Stimulated activated CD4-positive, alpha-beta T cell treated with anti-CD3 and anti-CD28 coated beads, Interleukin-12 subunit alpha, Interleukin-12 subunit beta, amount 100 ng/mL, for 48 hours (primary cell): Measurements from ENCODE around the gene ANK3.
"Not testable (repeated sequence)": the region's sequence is repeated elsewhere in the genome, so short reads cannot be mapped to it uniquely, and the experiment has no call there.

ENCODE experiments used
- DNase-seq, 3 donors: peaks; one replicate each; pipeline ENCODE4 v3.0.0-alpha.2; 2020; ENCODE audit warnings: low read depth in 2 of 3, low spot score in 1 of 3

Gene ANK3

DNA sequence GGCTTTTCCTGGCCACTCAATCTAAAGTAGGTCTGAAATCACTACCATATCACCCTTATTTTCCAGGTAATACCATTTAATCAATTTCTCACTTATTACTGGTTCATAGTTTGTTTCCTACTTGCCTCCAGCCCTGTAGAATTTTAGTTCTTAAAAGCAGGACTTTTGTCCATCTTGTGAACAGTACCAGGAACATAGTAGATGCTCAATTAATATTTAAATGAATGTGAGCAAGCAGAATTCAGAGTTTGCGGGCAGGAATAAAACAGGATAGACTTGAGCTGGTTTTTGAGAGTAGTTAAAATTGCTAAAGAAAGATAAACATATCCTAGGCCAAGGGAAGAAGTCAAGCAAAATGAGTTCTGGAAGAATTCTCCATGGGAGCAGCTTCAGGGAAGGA is 77.9 kb downstream of the ANK3 start:
- DNase-seq = no peak

DNA sequence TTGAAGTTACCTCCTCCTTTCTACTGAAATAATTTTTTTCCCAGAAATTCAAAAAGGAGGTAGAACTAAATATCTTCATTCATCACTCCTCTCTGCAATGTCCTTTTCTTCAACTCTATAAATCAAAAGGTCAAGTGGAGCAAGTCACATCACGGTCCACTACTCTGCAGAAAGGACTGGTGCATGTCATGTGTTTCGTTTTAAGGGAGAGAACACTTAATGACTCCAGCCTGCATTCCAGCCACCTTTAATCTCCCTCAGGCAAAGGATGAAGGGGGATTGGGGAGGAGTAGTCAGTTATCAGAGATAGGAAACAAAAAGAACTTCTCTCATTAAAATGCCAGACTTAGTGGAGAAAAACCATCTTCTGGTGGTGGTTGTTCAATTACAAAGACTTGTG is 78.9 kb downstream of the ANK3 start:
- no peak for DNase-seq

DNA sequence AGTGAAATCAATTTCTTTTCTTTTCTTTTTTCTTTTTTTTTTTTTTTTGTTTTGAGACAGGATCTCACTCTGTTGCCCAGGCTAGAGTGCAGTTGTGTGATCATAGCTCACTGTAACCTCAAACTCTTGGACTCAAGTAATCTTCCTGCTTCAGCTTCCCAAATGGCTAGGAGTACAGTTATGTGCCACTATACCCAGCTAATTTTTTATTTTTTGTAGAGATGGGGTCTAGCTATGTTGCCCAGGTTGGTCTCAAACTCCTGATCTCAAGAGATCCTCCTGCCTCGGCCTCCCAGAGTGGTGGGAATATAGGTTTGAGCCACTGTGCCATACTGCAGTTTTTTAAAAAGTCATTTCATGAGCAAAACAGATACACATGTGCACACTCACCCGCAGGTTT is 79.8 kb downstream of the ANK3 start:
- DNase-seq = no peak

DNA sequence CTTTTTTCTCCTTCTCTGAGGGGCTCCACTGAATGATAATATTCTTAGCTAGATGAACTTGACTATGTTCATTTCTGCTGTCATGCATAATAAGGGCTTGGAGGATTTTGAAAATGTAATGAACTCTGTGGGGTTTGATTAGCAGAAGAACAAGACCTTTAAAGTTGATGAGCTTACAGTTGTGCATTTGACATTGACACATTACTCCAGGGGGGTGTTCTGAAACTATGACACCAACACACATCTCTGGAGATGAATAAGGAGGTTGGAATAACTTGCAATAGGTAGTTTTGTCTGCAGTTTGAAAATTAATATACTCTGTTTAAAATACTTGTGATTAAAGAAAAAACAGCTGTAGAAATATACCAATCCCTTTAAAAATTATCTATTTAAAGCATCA is 80.3 kb downstream of the ANK3 start:
- no peak for DNase-seq

DNA sequence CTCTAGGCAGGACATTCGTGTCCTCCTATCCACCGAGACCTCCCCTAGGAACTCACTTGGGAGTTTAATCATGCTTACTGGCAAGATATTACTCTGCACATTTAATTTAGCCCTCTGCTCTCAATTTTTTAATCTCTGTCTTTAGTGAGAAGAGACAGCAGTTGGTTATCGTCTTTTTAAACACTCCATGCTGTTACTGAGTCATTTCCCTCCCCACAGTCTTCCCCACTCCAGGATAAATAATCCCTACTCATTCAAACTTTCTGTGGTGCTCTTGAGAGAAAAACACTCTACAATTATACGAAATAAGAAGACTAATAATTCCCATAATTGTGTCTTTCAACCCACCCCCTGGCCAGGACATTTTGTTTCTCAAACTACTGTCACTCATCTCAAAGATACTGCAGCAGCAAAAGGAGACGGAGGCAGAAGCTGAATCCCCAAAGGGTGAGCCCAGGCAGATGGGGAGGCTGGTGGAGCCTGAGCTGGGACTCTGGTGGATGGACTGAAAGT is 84.2 kb downstream of the ANK3 start:
- no peak for DNase-seq

DNA sequence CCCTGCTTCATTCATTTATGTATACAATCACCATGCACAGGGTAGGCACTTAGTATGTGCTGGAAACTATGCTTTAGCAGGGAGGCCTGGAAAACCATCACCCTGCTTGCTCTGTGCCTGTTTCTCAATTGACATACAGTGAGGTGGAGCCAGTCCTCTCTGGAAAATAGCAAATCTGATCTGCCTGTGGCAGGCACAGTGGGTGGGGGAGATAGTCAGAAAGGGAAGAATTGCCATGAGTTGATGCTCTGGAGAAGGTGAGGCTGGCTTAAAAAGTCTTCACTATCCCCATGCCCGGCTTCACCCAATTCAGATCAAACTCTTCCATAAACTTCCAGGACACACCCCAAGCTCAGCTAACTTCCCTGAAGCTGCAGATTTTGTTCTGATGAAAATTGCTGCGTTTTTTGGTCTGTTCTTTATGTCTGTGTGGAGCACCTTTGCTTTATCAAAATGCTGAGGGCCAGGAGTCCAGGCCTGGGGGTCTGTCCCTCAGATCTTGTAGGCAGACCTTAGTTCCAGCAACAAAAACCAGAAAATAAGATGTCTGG is 84.8 kb downstream of the ANK3 start:
- no peak for DNase-seq

DNA sequence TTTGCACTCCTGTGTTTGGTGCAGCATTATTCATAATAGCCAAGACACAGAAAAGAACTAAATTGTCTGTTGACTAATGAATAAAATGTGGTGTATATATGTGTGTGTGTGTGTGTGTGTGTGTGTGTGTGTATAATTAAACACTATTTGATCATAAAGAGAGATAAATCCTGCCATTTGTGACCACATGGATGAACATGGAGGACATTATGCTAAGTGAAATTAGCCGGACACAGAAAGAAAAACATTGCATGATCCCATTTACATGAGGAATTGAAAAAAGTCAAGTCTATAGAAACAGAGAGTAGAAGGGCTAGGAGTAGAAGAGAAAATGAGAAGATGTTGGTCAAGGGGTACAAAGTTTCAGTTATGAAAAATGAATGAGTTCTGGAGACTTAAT is 85.9 kb downstream of the ANK3 start:
- DNase-seq = no peak

DNA sequence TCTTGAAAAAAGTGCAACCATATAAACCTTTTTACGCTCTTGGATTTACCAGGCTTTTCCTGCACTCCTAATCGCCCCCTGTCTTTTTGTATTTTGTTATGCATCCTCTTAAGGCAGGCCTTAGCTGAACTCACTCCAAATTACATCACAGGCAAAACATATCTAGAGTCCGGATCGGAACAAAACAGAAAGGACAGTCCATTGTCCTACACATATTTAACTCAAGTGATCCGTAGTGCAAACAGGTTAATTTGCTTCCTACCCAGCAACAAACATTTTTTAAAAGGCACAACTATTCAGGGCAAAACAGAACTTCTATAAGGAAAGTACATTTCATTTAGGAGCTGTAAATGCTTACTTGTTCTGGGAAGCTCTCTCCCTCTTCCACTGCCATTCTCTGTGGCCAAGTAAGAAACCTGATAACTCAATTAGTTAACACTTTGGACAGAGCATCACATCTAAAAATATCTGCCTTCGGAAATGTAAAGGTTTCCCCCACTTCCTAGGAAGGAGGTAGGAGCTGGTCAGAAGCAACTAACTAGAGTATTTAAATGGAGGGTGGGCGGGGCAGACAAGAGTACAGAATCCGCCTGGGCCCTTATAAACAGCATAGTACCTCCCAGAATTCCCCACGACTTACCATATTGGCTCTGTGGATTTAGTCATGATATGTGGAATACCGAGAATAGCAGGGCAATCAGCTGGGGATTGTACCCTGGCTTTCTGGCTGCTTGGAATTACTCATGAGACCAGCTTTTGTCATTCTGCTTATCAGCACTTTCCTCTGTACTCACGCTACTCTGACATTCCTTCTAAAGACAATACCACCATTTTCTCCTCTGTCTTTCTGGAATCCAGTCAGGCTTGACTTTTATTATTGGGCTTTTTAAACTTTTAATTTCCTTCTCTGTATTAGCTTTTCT is 89.5 kb downstream of the ANK3 start:
- DNase-seq = no peak

DNA sequence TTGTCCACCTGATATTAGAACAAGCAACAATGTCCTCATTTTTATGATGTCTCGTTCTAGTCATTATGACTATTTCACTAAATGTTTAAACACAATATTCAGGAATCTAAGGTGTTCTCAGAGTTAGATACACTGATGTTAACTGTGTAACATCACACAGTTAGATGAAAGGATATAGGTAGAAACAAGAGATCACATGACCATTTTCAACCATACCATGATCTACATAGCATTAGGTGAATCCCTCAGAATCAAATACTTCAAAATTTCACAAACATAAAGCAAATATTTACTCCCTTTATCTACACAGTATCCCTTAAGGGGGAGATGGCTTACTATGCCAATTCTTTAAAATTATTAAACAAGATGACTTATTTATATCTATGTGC is 90.3 kb downstream of the ANK3 start:
- no peak for DNase-seq

DNA sequence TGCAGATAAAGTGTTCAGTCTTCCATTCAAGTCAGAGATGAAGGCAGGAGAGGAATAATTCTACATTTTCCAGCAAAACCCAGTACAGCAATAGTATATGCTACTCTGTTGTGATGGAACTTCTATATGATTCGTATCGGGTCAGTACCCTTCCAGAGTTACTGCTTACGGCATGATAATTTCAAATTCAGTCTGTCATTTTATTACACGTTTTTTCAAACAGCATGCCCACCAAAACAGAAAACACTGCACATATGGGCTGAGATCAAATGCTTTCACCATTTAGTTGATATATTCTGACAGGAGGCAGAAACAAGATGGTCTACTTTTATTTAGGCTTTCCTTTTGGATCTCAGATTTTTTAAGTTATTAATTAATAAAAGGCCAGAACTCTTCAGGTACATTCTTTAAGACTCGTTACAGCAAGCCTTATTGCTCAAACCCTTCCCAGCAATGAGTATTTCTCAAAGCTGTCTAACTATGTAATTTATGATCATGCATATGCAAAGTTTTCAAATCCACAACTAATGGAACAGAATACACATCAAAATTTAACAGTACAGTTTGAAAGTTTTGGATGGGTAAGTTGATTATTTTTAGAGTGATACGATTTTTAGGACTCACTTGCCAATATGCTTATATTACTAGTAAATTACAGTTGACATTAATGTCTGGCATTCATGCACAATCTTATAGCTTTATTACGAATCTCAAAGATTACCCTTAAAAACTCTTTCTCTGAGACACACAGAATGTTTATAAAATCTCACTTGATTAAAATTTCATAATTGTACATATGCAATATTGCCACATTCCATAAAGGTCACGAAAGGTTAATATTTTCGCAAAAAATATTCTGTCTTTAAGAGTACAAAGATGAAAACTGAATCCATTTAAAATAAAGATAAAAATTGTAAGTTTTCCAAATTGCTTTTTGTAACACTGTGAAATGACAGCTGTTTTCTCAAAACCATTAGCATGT is 91.0 kb downstream of the ANK3 start:
- DNase-seq = no peak

DNA sequence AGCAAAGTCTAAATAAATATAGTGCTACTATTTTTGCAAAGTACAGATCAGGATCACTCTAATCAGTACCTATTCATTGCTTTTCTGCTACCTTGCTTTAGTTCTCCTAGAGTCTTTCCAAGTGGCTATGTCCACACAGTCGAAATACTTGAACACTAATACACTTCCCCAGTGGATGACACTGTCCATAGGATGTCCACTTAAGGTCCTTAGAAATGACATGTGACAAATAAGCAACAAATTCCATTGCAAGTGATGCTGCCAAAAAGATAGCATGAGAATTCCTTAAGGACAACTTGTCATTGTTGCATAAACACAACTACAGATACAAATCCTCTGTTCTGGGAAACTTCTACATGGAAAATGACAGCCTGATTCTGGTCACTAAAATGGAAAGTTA is 93.6 kb downstream of the ANK3 start:
- DNase-seq = no peak

DNA sequence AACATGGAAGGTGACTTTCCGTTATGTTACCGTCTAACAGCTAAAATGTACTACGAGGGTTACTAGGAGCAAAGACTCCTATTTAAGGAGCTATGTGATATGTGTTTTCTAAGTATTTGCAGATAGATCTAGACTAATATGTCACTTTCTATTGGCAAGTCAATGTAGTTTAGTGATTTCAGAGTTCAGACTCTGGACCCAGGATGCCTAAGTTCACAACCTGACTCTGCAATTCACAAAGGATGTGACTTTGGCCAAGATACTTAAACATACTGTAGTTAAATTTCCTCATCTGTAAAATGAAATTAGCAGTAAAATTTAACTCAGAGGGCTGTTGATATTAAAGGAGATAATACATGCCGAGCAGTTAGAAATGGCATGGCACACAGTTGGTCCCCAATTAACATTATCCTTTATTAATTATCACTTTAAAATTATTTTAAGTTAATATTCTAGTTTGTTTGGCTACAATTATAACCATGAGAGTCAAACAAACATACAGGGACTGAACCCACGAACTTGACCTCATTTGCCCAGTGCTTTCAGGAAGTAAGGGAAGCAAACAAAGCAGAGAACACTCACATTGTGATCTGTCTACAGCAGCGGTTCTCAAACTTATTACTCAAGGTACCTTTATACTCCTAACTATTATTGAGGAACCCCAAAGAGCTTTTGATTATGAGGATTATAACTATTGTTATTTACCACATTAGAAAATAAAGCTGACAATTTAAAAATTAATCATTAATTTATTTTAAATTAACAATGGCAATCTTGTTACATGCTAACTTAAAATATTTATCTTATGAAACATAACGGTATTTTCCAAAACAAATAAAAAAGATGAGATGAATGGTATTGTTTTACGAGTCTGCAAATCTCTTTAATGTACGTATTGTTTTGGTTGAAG is 94.4 kb downstream of the ANK3 start:
- no peak for DNase-seq

DNA sequence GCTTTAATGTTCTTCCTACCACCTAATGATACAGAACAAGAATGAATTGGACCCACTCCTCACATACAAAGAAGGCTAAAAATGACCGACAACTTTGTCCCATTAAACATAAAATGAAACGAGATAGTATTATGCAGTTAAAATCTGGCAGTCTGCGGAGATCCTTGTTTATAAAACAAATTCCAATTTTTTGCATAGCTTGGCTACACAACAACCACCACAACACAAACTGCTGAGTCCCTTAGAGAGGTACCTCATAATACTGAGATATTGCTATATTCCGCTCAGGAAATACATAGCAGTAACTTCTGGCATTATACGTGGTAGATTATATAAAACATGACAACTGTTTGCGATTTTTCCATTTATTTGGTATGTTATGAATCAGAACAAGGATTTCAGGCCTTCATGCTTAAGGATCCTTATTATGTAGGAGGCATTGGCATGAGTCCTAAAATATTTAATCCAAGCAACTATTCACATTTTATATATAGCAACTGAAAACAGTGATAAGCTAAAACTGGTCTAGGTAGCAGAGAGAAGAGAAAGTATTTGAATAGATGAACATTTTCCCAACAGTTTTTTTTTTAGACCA is 96.0 kb downstream of the ANK3 start:
- no peak for DNase-seq

DNA sequence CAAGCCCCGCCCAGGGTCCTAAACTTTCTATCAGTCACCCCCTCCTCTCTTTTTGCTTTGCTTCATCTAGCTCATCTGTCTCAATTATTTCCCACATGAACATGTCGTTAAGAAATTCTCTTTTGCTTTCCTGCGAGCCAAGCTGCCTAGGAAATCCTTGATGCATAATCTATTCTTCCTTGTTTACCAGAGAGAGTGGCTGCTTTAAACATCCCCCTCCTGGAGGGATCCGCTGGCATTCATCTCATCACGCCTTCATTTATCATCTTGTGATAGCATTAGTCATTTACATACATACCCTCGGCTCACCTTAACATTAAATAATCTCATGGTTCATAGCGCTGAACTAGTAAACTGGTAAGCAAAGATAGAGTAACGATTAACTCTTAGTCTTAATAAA is 96.7 kb downstream of the ANK3 start:
- no peak for DNase-seq

DNA sequence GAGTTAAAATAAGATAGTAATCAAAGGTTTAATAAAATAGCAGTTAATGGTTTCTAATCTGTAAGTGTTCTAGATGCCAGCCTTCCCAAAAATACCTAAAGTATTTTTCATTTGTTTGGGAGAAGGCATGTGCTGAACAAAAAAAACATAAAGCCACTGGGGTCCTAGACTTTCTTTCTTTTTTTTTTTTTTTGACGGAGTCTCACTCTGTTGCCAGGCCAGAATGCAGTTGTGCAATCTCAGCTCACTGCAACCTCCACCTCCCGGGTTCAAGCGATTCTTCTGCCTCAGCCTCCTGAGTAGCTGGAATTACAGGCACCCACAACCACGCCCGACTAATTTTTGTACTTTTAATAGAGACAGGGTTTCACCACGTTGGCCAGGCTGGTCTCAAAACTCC is 97.1 kb downstream of the ANK3 start:
- not testable (repeated sequence) for DNase-seq

DNA sequence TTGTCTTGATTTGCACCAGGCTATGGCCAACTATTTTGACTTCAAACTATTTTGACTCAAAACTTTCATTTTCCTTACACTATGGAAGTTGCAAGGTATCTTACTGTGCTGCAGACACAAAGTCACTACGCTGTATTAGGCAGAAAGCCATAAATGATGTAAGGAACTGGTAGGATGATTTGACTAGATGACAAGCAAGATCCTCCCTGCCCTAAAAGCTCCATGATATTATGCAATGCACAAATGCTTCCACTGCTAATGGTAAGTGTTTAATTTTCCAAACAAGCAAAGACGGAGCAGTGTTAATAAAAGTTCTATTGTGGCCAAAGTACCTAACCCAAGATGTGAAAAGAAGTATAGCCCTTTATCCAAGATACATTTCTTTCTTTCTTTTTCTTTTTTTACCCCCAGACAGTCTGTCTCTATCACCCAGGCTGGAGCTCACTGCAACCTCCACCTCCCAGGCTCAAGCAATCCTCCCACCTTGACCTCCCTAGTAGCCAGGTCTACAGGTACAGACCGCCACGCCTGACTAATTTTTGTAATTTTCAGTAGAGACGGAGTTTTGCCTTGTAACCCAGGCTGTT is 98.2 kb downstream of the ANK3 start:
- DNase-seq = no peak

DNA sequence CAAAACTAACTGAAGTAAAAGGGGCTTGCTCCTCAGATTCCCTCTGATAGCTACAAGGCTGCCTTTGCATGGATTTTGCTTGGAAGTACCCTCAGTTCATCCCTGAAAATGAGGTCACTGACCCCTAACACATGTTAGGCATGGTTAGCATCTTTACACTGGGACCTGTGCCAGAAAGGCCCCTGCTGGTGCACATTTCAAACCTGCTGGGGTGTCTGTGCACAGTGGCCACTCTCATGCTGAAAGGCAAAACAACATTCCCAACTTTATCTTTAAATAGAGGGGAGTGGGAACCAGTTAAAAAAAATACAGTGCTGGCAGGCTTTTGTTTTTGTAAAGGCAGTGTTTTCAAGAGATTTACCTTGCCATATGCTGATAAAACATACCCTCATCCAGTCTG is 99.1 kb downstream of the ANK3 start:
- DNase-seq = no peak

DNA sequence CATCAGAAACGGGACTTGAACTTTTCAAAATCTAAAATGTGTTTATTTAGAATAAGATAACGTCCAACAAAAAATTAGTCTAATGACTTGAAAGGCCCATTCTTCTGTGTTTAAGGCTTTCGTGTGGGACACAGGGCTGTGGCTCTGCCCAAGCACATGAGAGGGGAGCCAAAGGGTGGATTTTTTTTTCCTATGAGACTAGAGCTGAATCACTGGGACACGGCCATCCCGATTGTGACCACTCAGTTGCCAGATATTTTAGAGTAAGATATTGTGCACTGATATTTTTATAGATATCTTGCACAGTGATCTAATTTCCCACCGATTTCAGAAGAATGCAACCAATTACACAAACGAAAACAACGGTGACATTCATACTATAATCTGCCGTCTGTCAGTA is 99.9 kb downstream of the ANK3 start:
- no peak for DNase-seq

DNA sequence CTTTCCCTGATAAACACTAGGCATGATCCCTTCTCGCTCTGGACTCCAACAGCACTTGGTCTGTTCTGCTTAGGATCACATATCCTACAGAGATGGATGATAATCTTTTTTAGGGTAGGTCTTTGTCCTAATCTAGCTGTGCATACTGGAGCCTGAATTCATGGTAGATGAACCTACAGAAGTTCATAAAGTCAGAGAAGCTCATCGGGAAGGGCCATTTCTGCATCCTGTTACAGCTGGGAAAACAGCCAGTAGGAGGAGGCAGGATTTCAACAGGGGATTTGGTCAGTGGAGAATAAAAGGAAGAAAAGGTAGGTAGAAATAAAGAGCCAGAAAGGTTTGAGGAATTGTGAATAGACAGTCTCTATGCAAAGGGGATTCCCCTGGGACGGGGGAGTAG is 101.4 kb downstream of the ANK3 start:
- DNase-seq = no peak

DNA sequence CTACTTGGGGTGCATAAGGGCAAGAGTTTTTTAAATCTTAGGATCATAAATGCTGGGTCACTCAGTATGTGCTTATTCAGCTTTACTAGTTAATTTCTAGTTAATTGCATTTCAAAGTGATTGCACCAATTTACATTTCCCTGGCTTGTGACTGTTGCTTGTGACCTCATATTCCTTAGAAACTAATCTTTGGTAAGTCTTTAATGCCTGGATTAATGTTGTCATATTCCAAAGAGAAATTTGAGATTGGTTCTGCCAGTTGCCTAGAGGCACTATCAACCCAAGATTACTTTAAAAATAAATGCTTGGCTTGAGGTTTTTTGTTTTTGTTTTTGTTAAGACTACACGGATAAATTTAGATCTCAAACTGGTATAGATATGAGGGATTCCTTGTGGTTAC is 103.1 kb downstream of the ANK3 start:
- no peak for DNase-seq
